Limb (tissue), 2 donors: ENCODE results near the gene ZCCHC8.
"Not testable (repeated sequence)": the region's sequence is repeated elsewhere in the genome, so short reads cannot be mapped to it uniquely, and the experiment has no call there.

ENCODE experiments used
- DNase-seq, 2 donors: peaks; one replicate each; pipeline ENCODE4 v3.0.0-alpha.2; 2016; ENCODE audit errors: extremely low spot score in 2 of 2

The ZCCHC8 gene

DNA sequence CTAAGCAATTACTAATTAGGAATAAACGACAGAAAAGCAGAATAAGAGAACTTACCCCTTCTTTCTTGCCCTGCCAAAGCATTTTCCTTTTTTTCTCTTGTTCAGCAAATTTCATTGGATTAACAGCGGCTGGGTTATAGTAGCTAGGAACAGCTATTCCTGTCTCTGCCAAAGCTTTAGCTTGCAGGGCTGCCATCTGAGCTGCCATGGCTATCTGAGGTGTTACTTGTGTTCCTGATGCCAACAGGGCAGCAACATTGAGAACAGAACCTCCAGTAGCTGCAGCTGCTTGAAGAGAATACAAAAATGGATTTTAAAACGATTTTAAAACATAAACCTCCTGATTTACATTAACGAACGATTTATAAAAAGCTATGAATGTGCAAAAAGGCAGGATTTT is 7.4 kb upstream of the ZCCHC8 start:
- no peak for DNase-seq

DNA sequence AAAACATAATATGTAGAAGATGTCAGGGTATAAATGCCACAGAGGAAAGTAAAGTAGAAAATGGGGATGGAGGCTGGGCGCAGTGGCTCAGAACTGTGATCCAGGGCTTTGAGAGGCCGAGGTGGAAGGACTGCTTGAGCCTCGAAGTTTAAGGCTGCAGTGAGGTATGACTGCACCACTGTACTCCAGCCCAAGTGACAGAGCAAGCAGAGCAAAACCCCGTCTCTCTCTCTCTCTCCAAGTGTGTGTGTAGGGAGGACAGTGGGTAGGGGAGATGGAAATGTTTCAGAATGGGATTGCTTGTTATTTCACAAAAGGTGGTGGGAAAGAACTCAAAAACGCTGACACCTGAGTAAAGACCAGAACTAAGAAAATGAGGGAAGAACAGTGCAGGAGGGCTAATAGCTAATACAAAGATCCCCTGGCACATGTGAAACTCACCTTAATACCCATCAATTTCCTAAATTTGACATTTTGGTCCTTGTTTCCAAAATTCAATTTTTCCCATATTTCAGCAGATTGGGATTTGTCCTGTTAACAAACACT is 5.7 kb upstream of the ZCCHC8 start:
- DNase-seq = no peak

DNA sequence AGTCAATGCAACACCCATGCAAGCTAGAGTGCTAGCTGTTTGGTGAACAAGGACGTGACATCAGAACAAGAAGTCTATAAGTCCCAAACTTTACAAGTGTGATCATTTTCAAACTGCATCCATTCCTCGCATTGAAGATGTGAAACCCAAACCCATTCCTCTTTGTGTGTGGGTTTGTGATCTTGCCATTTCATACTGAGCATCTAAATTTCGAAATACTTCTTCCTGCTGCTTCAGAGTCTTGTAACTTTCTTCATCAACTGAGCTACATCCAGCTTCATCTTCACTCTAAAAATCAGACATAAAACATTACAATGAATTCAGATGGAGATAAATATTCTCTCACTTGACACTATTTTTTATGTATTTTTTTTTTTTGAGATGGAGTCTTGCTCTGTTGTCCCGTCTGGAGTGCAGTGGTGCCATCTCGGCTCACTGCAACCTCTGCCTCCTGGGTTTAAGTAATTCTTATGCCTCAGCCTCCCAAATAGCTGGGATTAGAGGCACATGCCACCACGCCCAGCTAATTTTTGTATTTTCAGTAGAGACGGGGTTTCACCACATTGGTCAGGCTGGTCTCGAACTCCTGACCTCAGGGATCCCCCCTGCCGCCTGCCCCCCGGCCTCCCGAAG is 4.8 kb upstream of the ZCCHC8 start:
- DNase-seq = no peak

DNA sequence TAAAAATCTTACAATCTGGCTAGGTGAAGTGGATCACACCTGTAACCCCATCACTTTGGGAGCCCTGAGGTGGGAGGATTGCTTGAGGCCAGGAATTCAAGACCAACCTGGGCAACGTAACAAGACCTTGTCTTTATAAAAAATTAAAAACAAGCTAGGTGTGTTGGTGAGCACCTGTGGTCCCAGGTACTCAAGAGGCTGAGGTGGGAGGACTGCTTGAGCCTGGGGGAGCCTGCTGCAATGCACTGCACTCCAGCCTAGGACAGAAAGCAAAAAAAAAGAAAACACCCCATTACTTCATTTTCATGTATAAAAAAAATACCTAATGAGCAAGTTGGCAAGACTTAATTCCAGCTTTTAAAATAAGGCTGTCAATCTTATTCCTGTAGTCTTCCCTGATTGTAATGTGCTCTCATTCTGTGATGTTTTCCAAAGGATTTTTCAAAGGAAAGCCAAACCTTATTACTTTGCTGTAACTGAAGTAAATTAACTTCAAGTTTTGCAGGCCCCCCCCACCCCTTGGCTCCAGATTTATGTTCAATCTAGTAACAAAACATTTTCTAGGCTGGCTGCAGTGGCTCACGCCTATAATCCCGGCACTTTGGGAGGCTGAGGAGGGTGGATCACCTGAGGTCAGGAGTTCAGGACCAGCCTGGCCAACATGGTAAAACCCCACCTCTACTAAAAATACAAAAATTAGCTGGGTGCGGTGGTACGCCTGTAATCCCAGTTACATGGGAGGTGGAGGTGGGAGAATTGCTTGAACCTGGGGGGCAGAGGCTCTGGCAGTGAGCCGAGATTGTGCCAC is 3.3 kb upstream of the ZCCHC8 start:
- DNase-seq = no peak

DNA sequence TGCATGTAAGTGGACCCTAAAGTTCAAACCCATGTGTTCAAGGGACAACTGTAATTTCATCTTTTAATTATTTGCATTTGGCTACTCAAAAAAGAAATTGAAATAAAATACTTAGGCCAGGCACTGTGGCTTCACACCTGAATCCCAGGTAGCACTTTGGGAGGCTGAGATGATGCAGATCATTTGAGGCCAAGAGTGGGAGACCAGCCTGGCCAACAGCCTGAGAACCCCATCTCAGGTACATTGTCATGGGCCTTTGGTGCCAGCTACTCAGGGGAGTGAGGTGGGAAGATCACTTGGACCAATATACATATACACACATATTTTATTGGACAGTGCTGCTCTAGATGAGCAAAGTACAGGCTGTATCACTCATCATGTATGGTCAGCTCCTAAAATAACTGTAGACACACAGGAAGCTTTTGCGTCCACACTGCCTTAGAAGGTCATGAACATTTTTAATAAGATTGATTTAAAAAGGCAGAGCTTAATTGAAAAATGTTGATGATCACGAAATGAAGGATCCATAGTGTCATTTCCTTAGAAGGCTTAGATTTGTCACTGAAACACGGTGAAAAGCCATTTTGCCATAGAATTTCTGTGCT is 2.5 kb upstream of the ZCCHC8 start:
- no peak for DNase-seq

DNA sequence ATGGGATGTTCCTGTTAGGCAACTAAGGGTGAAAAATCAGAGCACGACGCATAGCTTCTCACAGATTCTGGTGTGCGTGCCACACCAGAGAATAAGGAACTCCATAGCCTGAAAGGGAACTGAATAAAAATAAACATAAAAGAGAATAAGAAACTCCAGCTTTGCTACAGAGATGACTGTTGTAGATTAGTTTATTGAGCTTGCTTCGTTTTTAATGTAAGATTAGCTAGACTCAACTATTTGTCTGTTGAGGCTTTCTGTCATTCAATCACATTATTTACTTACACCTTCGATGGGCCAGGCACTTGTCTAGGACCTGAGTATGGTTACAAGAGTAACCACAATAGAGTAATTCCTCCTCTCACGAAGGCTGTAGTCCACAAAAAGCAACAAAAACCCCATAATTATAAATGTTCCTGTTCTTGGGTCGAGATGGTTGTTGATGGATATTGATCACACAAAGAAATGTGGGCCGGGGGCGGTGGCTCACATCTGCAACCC is 807 bp upstream of the ZCCHC8 start:
- DNase-seq = no peak

DNA sequence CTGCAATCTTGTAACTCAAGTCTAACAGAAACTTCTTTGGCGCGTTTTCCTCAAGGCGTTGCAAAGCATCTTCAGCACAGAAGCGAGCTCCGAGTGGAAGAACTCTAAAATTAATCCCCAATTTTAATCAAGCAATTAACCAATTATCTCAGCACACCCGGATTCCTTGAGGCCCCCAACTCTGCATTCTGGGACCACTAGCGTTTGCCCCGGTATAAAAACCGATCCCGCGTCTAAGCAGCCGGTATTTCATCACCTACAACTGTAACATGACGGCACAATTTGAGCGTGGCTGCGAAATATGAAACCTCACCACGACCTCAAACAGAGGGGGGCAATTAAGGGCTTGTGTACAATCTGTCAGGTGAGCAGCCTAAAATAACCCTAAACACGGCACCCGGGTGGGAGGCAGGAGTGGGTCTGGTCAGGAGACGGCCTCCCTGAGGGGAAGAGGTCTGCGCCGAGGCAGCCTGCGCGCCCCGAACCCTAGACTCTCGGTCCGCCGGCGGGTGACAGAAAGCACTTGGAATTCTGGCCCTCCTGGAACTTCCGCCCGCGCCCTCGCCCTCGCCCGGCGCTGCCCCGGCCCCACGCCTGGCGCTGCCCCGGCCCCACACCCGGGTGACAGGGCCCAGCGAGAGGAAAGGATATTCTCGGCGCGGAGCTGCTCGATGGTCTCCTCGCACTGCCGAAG is 594 bp downstream of the ZCCHC8 start:
- peak in 1 of 2 donors; percentile 7 for DNase-seq

DNA sequence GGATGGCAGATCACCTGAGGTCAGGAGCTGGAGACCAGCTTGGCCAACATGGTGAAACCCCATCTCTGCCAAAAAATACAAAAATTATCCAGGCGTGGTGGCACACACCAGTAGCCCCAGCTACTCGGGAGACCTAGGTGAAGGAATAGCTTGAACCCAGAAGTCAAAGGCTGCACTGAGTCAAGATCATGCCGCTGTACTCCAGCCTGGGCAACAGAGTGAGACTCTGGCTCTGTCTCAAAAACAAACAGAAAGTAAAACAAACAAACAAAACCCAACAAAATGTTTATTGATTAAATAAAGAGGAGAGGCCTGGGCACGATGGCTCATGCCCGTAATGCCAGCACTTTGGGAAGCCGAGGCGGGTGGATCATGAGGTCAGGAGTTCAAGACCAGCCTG is 5.5 kb downstream of the ZCCHC8 start:
- DNase-seq = no peak

DNA sequence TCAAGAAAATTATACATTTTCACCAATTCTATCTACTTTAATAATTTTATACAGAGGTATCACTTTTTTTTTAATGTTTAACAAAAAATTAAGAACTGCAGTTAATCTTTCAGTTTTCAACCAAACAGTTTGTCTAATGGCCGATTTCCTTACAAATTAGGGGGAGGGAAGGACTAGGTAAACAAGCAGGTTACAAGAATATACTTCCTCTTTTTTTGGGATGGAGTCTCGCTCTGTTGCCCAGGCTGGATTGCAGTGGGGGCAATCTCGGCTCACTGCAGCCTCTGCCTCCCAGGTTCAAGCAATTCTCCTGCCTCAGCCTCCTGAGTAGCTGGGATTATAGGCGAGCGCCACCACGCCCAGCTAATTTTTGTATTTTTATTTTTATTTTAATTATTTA is 7.5 kb downstream of the ZCCHC8 start:
- DNase-seq = not testable (repeated sequence)

DNA sequence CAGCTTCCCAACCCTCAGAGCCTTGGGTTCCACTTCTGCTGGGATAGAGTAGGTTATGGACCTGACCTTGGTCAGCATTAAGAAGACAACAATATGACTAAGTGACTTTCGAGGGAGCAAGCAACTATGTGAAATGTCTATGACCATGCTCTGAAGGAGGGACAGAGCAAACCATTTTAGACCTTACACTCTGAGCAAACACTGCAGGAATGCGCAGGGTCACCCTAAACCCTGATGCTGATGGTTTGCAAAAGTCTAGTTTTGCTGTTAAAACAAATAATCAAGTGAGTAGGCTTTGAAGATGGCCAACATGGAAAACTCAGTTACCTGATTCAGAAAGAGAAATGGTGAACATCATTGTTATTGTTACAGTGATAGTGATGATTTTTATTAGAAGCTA is 8.7 kb downstream of the ZCCHC8 start:
- no peak for DNase-seq

DNA sequence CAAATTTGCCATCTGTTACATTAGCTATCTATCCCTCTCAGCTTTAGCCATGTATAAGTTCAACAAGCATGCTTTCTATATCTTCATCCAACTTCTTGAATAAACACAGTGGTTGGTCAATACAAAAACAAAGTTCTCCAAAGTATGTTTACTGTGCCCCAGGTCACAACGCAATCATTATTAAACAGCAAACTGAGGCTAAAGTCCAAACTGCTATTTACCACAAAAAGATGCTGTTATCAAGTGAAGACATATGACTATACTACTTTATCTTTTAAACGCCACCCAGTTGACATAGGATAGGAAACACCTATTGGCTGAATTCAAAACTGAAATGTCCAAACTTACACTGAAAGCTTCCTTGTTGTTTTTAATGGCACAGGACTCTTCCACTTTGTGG is 11.7 kb downstream of the ZCCHC8 start:
- no peak for DNase-seq

DNA sequence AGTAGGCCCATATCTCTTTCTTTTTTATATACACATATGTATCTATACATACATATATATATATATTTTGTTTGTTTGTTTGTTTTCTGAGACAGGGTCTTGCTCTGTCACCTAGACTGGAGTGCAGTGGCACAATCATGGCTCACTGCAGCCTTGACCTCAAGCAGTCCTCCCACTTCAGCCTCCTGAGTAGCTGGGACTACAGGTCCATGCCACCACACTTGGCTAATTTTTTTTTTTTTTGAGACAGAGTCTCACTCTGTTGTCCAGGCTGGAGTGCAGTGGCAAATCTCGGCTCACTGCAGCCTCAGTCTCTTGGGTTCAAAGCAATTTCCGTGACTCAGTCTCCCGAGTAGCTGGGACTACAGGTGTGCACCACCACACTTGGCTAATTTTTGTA is 12.9 kb downstream of the ZCCHC8 start:
- DNase-seq = not testable (repeated sequence)

DNA sequence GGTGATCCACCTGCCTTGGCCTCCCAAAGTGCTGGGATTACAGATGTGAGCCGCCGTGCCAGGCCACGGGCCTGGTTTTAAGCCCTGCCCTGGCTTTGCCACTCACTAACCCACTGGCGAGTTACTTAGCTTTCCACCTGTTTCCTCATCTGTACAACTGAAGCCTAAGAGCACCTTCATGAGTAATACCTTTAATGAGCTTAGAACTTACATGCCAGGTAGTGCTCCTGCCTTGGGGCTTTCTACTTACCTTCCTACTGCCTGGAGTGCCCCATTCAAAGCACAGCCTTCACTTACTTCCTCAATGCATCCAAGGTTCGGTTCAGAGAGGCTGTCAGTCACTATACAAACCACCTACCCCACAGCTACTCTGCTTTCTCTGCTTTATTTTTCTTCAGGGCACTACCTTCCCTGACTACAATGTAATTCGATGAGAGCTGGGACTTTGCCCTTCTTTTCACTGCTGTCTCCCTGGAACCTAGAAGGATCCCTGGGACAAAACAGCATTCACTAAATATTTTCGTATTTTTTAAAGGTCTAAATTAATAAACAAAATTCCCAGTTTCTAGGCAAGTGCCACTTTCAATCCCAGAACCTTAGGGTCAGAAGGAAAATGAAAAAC is 13.8 kb downstream of the ZCCHC8 start:
- DNase-seq = no peak

DNA sequence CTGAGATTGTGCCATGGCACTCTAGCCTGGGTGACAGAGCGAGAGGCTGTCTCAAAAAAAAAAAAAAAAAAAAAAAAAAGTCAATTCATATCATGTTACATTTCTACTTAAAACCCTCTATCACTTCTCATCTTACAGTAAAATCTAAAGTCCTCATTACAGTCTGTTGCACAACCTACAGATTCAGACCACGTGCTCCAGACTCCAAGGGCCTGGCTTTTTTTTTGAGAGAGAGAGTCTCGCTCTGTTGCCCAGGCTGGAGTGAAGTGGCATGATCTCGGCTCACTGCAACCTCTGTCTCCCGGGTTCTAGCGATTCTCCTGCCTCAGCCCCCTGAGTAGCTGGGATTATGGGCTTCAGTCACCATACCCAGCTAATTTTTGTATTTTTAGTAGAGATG is 14.4 kb downstream of the ZCCHC8 start:
- not testable (repeated sequence) for DNase-seq

DNA sequence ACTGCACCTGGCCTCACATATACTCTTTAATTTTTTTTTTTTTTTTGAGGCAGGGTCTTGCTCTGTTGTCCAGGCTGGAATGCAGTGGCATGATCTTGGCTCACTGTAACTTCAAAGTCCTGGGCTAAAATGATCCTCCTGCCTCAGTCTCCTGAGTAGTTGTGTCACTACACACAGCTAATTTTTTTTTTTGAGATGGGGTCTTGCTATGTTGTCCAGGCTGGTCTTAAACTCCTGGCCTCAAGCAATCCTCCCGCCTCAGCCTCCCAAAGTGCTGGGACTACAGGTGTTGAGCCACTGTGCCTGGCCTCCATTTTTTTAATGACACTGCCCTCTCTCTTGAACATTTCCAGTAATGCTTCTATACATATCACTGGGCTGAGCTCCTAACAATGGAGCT is 16.3 kb downstream of the ZCCHC8 start:
- DNase-seq = not testable (repeated sequence)

DNA sequence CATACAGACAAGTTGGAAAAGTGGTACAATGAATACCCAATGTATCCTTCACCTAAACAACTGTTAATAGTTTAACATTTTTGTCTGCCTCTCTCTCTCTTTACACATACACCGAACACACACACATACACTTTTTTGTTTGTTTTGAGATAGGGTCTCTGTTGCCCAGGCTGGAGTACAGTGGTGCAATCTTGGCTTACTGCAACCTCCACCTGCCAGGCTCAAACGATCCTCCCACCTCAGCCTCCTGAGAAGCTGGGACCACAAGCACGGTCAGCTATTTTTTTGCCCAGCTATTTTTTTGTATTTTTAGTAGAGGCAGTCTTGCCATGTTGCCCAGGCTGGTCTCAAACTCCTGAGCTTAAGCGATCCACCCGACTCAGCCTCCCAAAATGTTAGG is 16.8 kb downstream of the ZCCHC8 start:
- no peak for DNase-seq

DNA sequence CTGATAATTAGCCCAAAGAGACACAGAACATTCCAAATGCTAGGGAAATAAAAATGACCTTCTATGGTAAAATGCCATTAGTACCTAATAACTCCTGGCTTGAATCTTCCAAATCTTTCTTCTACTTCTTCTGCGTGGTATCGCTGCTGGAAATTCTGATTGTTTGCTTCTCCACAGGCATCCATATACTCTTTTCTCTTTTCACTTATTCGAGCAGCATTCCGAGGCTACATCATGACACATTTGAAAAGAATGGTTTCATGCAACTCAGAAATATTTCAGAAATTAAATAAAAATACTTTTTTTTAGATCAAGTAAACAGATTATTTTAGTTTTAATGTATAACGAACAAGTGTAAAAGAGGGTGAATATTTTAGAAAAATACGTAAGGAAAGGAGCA is 18.9 kb downstream of the ZCCHC8 start:
- no peak for DNase-seq

DNA sequence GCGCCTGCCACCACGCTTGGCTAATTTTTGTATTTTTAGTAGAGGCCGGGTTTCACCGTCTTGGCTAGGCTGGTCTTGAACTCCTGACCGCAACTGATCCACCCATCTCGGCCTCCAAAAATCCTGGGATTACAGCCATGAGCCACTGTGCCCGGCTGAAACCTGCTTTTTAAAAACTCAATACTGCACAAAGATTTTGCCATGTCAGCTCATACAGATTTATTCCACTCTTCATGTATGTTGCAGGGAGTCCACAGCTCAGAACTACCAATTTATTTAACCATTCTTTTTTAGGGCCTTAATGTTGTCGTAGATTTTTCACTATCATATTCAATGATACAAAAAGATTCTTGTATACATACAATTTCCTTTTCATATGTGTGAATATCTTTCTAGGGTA is 20.0 kb downstream of the ZCCHC8 start:
- no peak for DNase-seq

DNA sequence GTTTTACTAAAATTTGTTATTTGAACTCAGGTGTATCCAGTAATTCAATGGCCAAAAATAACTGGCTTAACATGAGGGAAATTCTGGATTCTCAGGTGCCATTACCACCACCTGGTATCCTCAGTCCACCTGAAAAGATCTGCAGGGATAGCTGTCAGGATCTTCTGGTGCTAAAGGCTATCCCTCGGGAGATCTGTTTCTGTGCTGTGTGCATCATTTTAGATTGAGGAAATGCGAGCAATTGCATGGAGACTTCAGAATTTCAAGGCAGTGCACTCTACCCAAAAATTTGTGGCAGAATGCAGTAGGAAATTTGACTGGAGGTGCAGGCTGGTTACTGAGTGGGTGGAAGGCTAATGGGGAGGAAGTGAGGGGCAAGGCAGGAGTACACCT is 26.4 kb downstream of the ZCCHC8 start:
- DNase-seq = no peak

DNA sequence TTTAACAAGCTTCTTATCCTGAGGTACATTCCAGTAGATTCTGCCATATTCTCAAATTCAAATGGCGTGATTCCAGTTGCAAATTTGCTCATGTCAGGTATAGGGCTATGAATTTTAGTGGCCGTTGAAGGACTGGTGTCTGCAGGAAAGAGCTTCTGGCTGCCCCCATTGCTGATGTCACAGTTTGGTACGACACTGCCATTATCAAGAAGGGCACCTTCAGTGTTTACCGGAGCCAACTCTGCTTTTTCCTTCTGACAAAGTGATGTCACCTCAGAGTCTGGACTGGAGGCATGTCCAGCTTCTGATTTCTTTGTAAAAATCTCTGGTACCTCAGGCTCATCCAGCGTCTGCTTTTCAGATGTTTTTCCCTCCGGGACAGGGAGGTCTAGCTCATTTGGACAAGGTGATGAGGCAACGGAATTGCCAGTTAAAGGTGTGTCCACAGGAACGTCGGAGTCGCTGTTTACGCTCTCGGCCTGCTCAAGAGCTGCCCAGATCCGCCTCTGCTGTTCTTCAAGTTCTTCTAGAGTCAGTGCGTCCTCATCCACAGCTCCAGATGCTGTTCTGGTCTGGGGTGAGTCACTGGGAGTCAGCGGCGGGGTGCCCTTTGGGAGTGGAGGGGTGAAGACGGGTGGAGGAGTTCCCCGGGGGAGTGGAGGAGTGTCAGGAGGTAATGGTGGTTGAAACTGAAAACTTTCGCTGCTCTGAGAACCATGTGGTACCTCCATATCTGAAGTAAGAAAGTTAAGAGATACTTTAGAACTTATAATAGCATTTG is 27.0 kb downstream of the ZCCHC8 start:
- no peak for DNase-seq
